ENCODE data around the gene ZNF804A.

ZNF804A gene

GRCh38 chr2:184834699-184835397 is 236.5 kb downstream of the ZNF804A start:
- TF ChIP-seq, protein P1, sequence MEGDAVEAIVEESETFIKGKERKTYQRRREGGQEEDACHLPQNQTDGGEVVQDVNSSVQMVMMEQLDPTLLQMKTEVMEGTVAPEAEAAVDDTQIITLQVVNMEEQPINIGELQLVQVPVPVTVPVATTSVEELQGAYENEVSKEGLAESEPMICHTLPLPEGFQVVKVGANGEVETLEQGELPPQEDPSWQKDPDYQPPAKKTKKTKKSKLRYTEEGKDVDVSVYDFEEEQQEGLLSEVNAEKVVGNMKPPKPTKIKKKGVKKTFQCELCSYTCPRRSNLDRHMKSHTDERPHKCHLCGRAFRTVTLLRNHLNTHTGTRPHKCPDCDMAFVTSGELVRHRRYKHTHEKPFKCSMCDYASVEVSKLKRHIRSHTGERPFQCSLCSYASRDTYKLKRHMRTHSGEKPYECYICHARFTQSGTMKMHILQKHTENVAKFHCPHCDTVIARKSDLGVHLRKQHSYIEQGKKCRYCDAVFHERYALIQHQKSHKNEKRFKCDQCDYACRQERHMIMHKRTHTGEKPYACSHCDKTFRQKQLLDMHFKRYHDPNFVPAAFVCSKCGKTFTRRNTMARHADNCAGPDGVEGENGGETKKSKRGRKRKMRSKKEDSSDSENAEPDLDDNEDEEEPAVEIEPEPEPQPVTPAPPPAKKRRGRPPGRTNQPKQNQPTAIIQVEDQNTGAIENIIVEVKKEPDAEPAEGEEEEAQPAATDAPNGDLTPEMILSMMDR (IDR thresholded peaks at IDR 0.05; ENCODE audit: low read depth, low read length), result no peak
- DNase-seq (ENCODE audit: extremely low read depth, low read depth), result no peak

DNA sequence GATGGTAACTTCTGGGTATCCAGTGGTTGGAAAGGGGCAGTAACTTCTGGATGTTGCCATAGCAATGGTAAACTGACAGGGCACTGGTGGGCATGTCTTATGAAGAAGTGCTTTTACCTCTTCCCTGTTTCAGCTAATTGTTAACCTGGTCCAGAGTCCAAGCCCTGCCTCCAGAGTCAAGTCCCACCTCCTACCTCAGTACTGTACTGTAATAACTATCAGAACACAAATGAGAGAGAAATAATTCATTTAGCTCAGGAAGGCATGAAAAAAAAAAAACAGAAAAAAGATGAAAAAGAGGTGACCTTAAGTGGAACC is 237.0 kb downstream of the ZNF804A start:
- TF ChIP-seq, protein P1 (IDR thresholded peaks at IDR 0.05; ENCODE audit: low read depth, low read length), result no peak
- no peak for DNase-seq (ENCODE audit: extremely low read depth, low read depth)

DNA sequence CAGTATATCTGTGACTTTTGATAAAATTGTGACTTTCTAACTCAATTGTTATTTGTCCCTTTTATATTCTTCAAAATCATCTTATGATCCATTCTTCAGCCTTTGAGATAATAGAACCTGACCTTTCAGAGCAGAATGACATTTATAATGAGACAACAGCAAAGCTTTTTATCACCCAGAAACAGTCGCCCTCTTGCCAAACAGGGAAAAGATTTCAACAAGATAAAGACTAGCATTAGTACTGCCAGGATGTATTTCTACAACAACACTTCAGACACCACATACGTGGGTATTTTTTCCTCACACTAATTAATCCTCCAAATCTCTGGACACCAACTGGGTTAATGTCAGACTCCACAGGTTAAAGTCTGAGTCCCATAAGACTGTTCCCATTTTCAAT is 249.0 kb downstream of the ZNF804A start:
- DNase-seq (ENCODE audit: extremely low read depth, low read depth), result no peak
- TF ChIP-seq, protein P1 (IDR thresholded peaks at IDR 0.05; ENCODE audit: low read depth, low read length), result no peak

DNA sequence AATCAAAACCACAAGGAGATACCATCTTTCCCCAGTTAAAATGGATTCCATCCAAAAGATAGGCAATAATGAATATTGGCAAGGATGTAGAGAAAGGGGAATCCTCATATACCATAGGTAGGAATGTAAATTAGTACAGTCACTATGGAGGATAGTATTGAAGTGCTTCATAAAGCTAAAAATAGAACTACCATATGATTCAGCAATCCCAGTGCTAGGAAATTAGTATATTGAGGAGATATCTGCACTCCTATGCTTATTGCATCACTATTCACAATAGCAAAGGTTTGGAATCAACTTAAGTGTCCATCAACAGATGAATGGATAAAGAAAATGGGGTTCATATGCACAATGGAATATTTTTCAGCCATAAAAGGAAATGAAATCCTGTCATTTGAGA is 251.2 kb downstream of the ZNF804A start:
- no peak for DNase-seq (ENCODE audit: extremely low read depth, low read depth)
- TF ChIP-seq, protein P1 (IDR thresholded peaks at IDR 0.05; ENCODE audit: low read depth, low read length), result no peak

DNA sequence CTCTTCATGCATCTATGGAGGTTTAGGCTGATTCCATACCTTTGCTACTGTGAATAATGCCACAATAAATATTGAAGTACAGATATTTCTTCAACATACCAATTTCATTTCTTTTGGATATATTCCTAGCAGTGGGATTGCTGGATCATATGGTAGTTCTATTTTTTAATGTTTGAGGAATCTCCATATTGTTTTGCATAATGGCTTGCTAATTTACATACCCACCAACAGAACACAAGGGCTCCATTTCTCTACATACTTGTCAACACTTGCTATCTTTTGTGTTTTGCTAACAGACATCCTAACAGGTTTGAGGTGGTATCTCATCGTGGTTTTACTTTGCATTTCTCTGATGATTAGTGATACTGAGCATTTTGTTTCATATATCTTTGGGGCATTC is 253.2 kb downstream of the ZNF804A start:
- TF ChIP-seq, protein P1 (IDR thresholded peaks at IDR 0.05; ENCODE audit: low read depth, low read length), result no peak
- DNase-seq (ENCODE audit: extremely low read depth, low read depth), result no peak

DNA sequence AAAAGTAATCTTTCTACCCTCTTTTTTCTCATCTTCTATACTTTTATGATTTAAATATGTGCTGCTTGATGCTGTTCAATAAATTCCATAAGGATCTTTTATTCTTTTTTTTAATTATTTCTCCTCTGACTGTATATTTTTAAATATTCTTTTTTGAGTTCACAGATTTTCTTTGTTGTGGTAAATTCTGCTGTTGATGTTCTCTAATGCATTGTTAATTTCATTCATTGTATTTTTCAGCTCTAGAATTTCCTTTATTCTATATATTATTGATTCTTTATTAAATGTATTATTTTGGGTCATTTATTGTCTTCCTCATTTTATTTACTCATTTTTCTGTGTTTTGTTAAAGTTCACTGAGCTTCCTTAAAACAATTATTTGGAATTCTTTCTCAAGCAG is 260.9 kb downstream of the ZNF804A start:
- DNase-seq (ENCODE audit: extremely low read depth, low read depth), result no peak
- TF ChIP-seq, protein P1 (IDR thresholded peaks at IDR 0.05; ENCODE audit: low read depth, low read length), result no peak

DNA sequence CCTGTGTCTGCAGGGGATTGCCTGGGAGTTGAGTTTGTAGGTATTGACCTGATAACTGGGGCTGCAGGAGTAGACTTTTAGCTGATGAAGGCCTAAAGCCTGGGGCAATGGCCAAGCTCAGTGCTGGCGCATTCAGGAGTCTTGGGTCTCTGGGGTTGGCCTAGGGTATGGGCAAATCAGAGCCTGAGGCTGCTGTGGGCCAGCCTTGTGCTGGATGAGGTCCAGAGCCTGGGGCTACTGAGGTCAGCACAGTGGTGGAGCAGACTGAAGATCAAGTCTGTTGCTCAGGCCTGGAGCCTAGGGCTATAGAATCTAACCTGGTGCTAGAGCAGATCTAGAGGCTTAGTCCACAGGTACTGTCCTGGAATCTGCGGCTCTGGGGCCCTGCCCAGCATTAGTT is 262.4 kb downstream of the ZNF804A start:
- TF ChIP-seq, protein P1 (IDR thresholded peaks at IDR 0.05; ENCODE audit: low read depth, low read length), result no peak

More for the DNA sequence above, 262.4 kb downstream of the ZNF804A start:
- no peak for DNase-seq (ENCODE audit: extremely low read depth, low read depth)
